GM12865 (cell line): ENCODE measurements around the gene COX6B2.
"Not testable (repeated sequence)": the region's sequence is repeated elsewhere in the genome, so short reads cannot be mapped to it uniquely, and the experiment has no call there.

Experiments
- DNase-seq: peaks from one replicate; pipeline ENCODE4 v3.0.0; 2010; ENCODE audit warnings: low read depth
- H3K4me3 ChIP-seq: 2 replicates; pipeline ENCODE4 v1.5.1; 2011; ENCODE audit warnings: mild to moderate bottlenecking, low read depth, low read length, control low read depth
- CTCF ChIP-seq: IDR thresholded peaks from 2 replicates; pipeline ENCODE4 v1.5.1; 2011; ENCODE audit warnings: low read length, control low read depth, low read depth, inconsistent platforms; ENCODE audit not compliant: insufficient read depth; ENCODE audit errors: missing control alignments

COX6B2 gene

GRCh38 chr19:55336101-55336500 is 18.4 kb downstream of the COX6B2 start:
- no peak overlapping the region for H3K4me3 ChIP-seq
- no peak for DNase-seq
- TF ChIP-seq CTCF = no peak

- no peak for TF ChIP-seq CTCF
- no peak overlapping the region for H3K4me3 ChIP-seq
- no peak for DNase-seq
Measured at GRCh38 chr19:55333870-55334269, 20.6 kb downstream of the COX6B2 start.

- DNase-seq, H3K4me3 ChIP-seq: not testable (repeated sequence)
Measured at GRCh38 chr19:55329791-55330190, 24.7 kb downstream of the COX6B2 start.

GRCh38 chr19:55328774-55329318 is 25.7 kb downstream of the COX6B2 start:
- peak; percentile 38 for DNase-seq
- H3K4me3 ChIP-seq = not testable (repeated sequence)

GRCh38 chr19:55325172-55325571 is 29.3 kb downstream of the COX6B2 start, which contains the start of gene TMEM150B:
TMEM150B (minus strand) TSS chr19:55325341; CDS start chr19:55321036, 4,305 bp downstream.
- no peak for DNase-seq
- no peak for TF ChIP-seq CTCF
- no peak within 1 kb of the TSS for H3K4me3 ChIP-seq

GRCh38 chr19:55324662-55325061 is 29.9 kb downstream of the COX6B2 start:
- TF ChIP-seq CTCF = no peak
- no peak overlapping the region for H3K4me3 ChIP-seq
- DNase-seq = no peak

- no peak overlapping the region for H3K4me3 ChIP-seq
- TF ChIP-seq CTCF = no peak
- DNase-seq = no peak
Measured at GRCh38 chr19:55322204-55322885, 32.2 kb downstream of the COX6B2 start.

GRCh38 chr19:55321466-55322137 is 32.9 kb downstream of the COX6B2 start:
- no peak for TF ChIP-seq CTCF
- H3K4me3 ChIP-seq = no peak overlapping the region

More at GRCh38 chr19:55321466-55322137, 32.9 kb downstream of the COX6B2 start:
- no peak for DNase-seq
